Mammary microvascular endothelial cell (primary cell): Measurements from ENCODE around the gene LY6G5B. TPM values are rescaled to one million over a fixed set of nuclear protein-coding genes. Genes with fewer than 3 reads are reported as not detected.

ENCODE experiments used
- total RNA-seq: library from RNA; depleted of rRNA; stranded (reverse); fragments of >200 nt; gene quantifications from 2 replicates; pipeline ENCODE4 v1.2.3, GENCODE V29; 2015

The LY6G5B gene
- 0.93 and 3.1 TPM in 2 replicates for total RNA-seq

GRCh38 chr6:31669676-31670075 lies at the start of gene LY6G5B:
Gene LY6G5B, plus strand, starts transcription at chr6:31669976. Its CDS starts 975 bp downstream, at chr6:31670951.

GRCh38 chr6:31620586-31621319 lies 49.0 kb upstream of the LY6G5B start, which contains the start of gene PRRC2A:
Gene PRRC2A, plus strand, starts transcription at chr6:31620715. Its CDS starts 2,075 bp downstream, at chr6:31622790.

GRCh38 chr6:31655349-31656237 lies 14.2 kb upstream of the LY6G5B start, which contains the start of gene APOM:
Gene APOM, plus strand, starts transcription at chr6:31655894. Its CDS starts 73 bp downstream, at chr6:31655967.

GRCh38 chr6:31660381-31661261 lies 9.2 kb upstream of the LY6G5B start, which contains the start of gene C6orf47:
Gene C6orf47, minus strand, starts transcription at chr6:31660778. Its CDS starts 831 bp downstream, at chr6:31659947.

GRCh38 chr6:31664790-31665500 lies 4.8 kb upstream of the LY6G5B start, which contains the start of gene GPANK1:
Gene GPANK1, minus strand, starts transcription at chr6:31664997. Its CDS starts 519 bp downstream, at chr6:31664478.

GRCh38 chr6:31665501-31666336 lies 4.1 kb upstream of the LY6G5B start, which contains the start of gene CSNK2B:
Gene CSNK2B, plus strand, starts transcription at chr6:31666080. Its CDS starts 752 bp downstream, at chr6:31666832.

GRCh38 chr6:31680226-31681134 lies 10.7 kb downstream of the LY6G5B start, which contains the start of gene LY6G5C:
Gene LY6G5C, minus strand, starts transcription at chr6:31681067. Its CDS starts 694 bp downstream, at chr6:31680373.

GRCh38 chr6:31702819-31703716 lies 33.3 kb downstream of the LY6G5B start, which contains the start of gene ABHD16A:
Gene ABHD16A, minus strand, starts transcription at chr6:31703324. Its CDS starts 43 bp downstream, at chr6:31703281.

GRCh38 chr6:31706599-31706998 lies 36.8 kb downstream of the LY6G5B start, which contains the start of gene LY6G6F:
Gene LY6G6F, plus strand, starts transcription at chr6:31706866. Its CDS starts 41 bp downstream, at chr6:31706907.

GRCh38 chr6:31715022-31715958 lies 45.5 kb downstream of the LY6G5B start, which contains the start of gene LY6G6D:
Gene LY6G6D, plus strand, starts transcription at chr6:31715348. Its CDS starts 8 bp downstream, at chr6:31715356.

GRCh38 chr6:31721351-31722020 lies 51.7 kb downstream of the LY6G5B start, which contains the start of gene LY6G6C:
Gene LY6G6C, minus strand, starts transcription at chr6:31721746. Its CDS starts 67 bp downstream, at chr6:31721679.

